OCI-LY1 (cell line): ENCODE data around the gene OR52K2.

Source experiments
- CTCF ChIP-seq: fragments of 200-600 bp; sonication (generic), shearing (Covaris generic); IDR thresholded peaks from 2 replicates; pipeline ENCODE4 v1.5.1; 2017; ENCODE audit warnings: mild to moderate bottlenecking, antibody characterized with exemption, low read length, moderate library complexity, mixed read lengths
- EZH2 ChIP-seq: fragments of 200-600 bp; sonication (generic), shearing (Covaris generic); IDR thresholded peaks from 2 replicates; pipeline ENCODE4 v1.8.0; 2017; ENCODE audit warnings: borderline replicate concordance, mixed run types, mild to moderate bottlenecking, antibody characterized with exemption, low read length, moderate library complexity, mixed read lengths

- no peak for TF ChIP-seq CTCF
- TF ChIP-seq EZH2, result no peak
Observed at GRCh38 chr11:4467811-4468606, 18.9 kb downstream of the OR52K2 start.
